Adipocyte (in vitro differentiated cells): ENCODE measurements around the gene RNF10.

Source experiments
- DNase-seq: peaks from one replicate; pipeline ENCODE4 v3.0.0-alpha.2; 2015; ENCODE audit warnings: low read depth
- H3K27me3 ChIP-seq: replicated peaks from 2 replicates; pipeline ENCODE4 v1.7.0; 2013; ENCODE audit warnings: mild to moderate bottlenecking, low read length, moderate library complexity; ENCODE audit not compliant: control insufficient read depth, insufficient read depth
- H3K36me3 ChIP-seq: 2 replicates; pipeline ENCODE4 v1.7.0; 2013; ENCODE audit warnings: low read length, mild to moderate bottlenecking, moderate library complexity; ENCODE audit not compliant: control insufficient read depth, insufficient read depth, severe bottlenecking
- H3K4me1 ChIP-seq: 2 replicates; pipeline ENCODE4 v1.7.0; 2013; ENCODE audit warnings: mild to moderate bottlenecking, low read length, moderate library complexity; ENCODE audit not compliant: control insufficient read depth, insufficient read depth
- H3K4me3 ChIP-seq: 2 replicates; pipeline ENCODE4 v1.7.0; 2013; ENCODE audit warnings: mild to moderate bottlenecking, low read length, moderate library complexity
- H3K9ac ChIP-seq: 2 replicates; pipeline ENCODE4 v1.7.0; 2013; ENCODE audit warnings: mild to moderate bottlenecking, low read length, moderate library complexity
- H3K9me3 ChIP-seq: 2 replicates; pipeline ENCODE4 v1.7.0; 2013; ENCODE audit warnings: mild to moderate bottlenecking, low read length, moderate library complexity; ENCODE audit not compliant: control insufficient read depth

Gene RNF10

DNA sequence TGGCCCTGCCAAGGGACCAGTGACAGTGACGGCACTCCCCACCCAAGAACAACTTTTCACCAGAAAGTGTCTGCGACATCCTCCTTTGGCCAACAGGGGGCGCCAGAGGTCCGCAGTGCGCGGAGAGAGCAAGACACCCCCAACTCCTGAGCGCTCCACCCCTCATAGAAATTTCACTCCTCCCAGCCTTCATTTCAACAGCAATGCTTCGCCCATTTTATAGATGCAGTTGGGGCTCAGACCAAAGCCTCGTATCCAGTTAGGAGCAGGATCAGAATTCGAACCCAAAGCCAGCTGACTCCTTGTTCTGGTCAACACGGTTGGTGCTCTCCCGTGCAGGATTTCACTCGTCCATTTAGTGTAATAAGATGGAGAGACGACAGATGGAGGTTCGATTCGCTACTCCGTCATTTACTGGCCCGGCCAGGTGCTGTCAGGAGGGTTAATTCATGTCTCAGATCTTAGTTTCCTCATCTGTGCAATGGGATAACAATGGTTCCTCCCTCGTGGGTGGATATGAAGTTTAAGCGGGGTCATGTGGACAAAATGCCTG, 49.4 kb downstream of the RNF10 start:
- Histone ChIP-seq H3K9me3 (no peaks in the 10 kb centered on the region), H3K36me3 (peaks cover 14% of the 10 kb centered on the region), H3K4me3 (peak overlapping the region; percentile 71), H3K9ac (peak overlapping the region; percentile 1), H3K27me3 (no peaks in the 10 kb centered on the region), H3K4me1 (peaks cover 17% of the 10 kb centered on the region)
- peak; percentile 85 for DNase-seq

GRCh38 chr12:120584343-120585149, 50.4 kb downstream of the RNF10 start:
- Histone ChIP-seq H3K27me3 (no peaks in the 10 kb centered on the region), H3K9ac (peak overlapping the region; percentile 1), H3K4me3 (peak overlapping the region; percentile 71), H3K9me3 (no peaks in the 10 kb centered on the region), H3K36me3 (peaks cover 4% of the 10 kb centered on the region), H3K4me1 (peaks cover 17% of the 10 kb centered on the region)
- DNase-seq: peak; percentile 56

DNA sequence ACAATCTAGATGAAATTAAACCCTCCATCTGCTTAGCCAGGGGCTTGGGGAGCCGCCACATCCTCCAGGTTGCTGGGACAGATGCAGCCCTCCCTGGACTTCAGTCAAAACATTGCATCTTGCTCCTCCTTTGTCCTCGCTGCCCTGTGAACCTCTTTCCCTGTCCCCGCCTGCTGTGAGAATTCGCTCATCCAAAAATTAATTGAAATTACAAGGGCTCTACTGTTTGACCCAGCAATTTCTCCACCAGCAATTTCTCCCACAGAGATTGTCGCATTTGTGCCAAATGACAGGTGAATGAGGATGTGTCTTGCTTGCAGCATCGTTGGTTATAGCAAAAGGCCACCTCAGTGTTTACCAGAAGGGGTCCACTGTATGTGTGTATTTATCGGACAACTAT, 52.0 kb downstream of the RNF10 start:
- Histone ChIP-seq H3K9ac (no peak overlapping the region), H3K4me3 (no peak overlapping the region), H3K27me3 (no peaks in the 10 kb centered on the region), H3K9me3 (no peaks in the 10 kb centered on the region), H3K4me1 (peaks cover 11% of the 10 kb centered on the region), H3K36me3 (no peaks in the 10 kb centered on the region)
- DNase-seq: no peak

GRCh38 chr12:120586860-120587259, 52.7 kb downstream of the RNF10 start:
- H3K4me3 ChIP-seq: no peak overlapping the region
- H3K9ac ChIP-seq: no peak overlapping the region

DNA sequence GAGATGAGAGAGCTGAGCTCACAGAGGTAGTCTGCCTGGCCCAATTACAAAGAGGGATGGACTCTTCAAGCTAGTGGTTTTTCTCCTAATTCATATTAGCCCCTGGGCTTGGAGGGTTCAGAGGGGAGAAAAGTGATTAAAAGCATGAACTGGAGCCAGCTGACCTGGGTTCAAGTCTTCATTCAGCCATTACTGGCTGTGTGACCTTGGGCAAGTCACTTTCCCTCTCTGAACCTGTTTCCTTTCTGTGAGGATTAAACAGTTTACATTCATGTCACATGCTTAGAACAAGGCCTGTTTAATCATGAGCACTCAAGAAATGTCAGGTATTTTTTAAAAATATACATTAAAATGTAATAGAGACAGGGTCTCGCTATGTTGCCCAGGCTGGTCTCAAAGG, 54.2 kb downstream of the RNF10 start:
- no peaks in the 10 kb centered on the region for H3K36me3 ChIP-seq
- no peaks in the 10 kb centered on the region for H3K9me3 ChIP-seq
- H3K9ac ChIP-seq: no peak overlapping the region
- peaks cover 12% of the 10 kb centered on the region for H3K4me1 ChIP-seq
- peaks cover 12% of the 10 kb centered on the region for H3K27me3 ChIP-seq
- no peak for DNase-seq
- H3K4me3 ChIP-seq: no peak overlapping the region

More at GRCh38 chr12:120586860-120587259, 52.7 kb downstream of the RNF10 start:
- Histone ChIP-seq H3K4me1 (peaks cover 15% of the 10 kb centered on the region), H3K27me3 (peaks cover 3% of the 10 kb centered on the region), H3K9me3 (no peaks in the 10 kb centered on the region), H3K36me3 (no peaks in the 10 kb centered on the region)
- DNase-seq: no peak

- no peak for DNase-seq
- Histone ChIP-seq H3K36me3 (no peaks in the 10 kb centered on the region), H3K4me1 (peaks cover 4% of the 10 kb centered on the region), H3K9ac (no peak overlapping the region), H3K4me3 (no peak overlapping the region), H3K9me3 (no peaks in the 10 kb centered on the region), H3K27me3 (peaks cover 12% of the 10 kb centered on the region)
Observed at GRCh38 chr12:120588948-120589930, 55.1 kb downstream of the RNF10 start.

GRCh38 chr12:120590741-120591407, 56.7 kb downstream of the RNF10 start:
- Histone ChIP-seq H3K9me3 (no peaks in the 10 kb centered on the region), H3K27me3 (peaks cover 12% of the 10 kb centered on the region)
- DNase-seq: no peak

GRCh38 chr12:120592121-120593049, 58.2 kb downstream of the RNF10 start:
- peaks cover 3% of the 10 kb centered on the region for H3K4me1 ChIP-seq
- H3K9ac ChIP-seq: no peak overlapping the region
- H3K36me3 ChIP-seq: no peaks in the 10 kb centered on the region
- H3K27me3 ChIP-seq: peaks cover 17% of the 10 kb centered on the region
- H3K9me3 ChIP-seq: no peaks in the 10 kb centered on the region
- no peak for DNase-seq
- no peak overlapping the region for H3K4me3 ChIP-seq

More at GRCh38 chr12:120590741-120591407, 56.7 kb downstream of the RNF10 start:
- Histone ChIP-seq H3K9ac (no peak overlapping the region), H3K4me1 (peaks cover 3% of the 10 kb centered on the region), H3K36me3 (no peaks in the 10 kb centered on the region), H3K4me3 (no peak overlapping the region)

DNA sequence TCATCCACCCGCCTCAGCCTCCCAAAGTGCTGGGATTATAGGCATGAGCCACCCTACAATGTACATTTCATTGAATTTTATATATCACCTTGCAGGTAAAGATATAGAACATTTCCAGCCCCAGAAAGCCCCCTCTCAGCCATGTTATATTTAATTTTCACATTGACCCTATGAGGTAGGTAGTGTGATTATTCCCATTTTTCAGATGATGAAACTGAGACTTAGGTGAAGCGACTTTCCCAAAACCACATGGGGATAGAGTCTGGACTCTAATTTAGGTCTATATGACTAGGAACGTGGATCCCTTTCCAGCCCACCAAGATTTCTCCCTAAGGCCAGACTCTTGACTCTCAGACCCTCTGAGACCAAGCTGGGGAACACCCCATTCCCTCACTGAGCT, 62.7 kb downstream of the RNF10 start:
- Histone ChIP-seq H3K27me3 (peaks cover 31% of the 10 kb centered on the region), H3K9ac (no peak overlapping the region), H3K36me3 (no peaks in the 10 kb centered on the region), H3K9me3 (no peaks in the 10 kb centered on the region), H3K4me1 (peaks cover 9% of the 10 kb centered on the region), H3K4me3 (no peak overlapping the region)
- DNase-seq: no peak

- H3K9ac ChIP-seq: no peak overlapping the region
Observed at GRCh38 chr12:120597861-120598260, 63.7 kb downstream of the RNF10 start.

More at GRCh38 chr12:120597861-120598260, 63.7 kb downstream of the RNF10 start:
- peaks cover 25% of the 10 kb centered on the region for H3K27me3 ChIP-seq
- H3K4me3 ChIP-seq: no peak overlapping the region
- no peaks in the 10 kb centered on the region for H3K9me3 ChIP-seq
- H3K4me1 ChIP-seq: peaks cover 9% of the 10 kb centered on the region
- DNase-seq: no peak
- H3K36me3 ChIP-seq: no peaks in the 10 kb centered on the region
